K562 (cell line): Measurements from ENCODE around the gene MAGI1. TPM values are rescaled to one million over a fixed set of nuclear protein-coding genes. Genes with fewer than 3 reads are reported as not detected.

ENCODE experiments used
- ATAC-seq: fragments of 200-7000 bp; cut with Tn5 transposase; 3 replicates; pipeline ENCODE4 v1.9.1; 2020; ENCODE audit warnings: moderate library complexity
- BruUV-seq: library from RNA; stranded (reverse); fragments of 400-500 nt; replicated peaks from 2 replicates; lab custom pipeline; 2021; lab: Mats Ljungman, UMichigan
- CTCF ChIA-PET: fragments of 300-600 bp; formaldehyde crosslinking; extraction: SDS; loops from one replicate; lab custom pipeline; 2021; ENCODE audit warnings: low intra/inter-chr PET ratio; lab: Yijun Ruan, JAX
- POLR2A ChIA-PET: fragments of 300-600, 350-650 bp; sonication (Branson Sonifier 250); formaldehyde crosslinking; extraction: SDS; loops from one replicate; lab custom pipeline; 2021; ENCODE audit warnings: antibody characterized with exemption, inconsistent platforms; lab: Yijun Ruan, JAX
- DNase-seq, 4 experiments: peaks; one replicate each; pipeline versions ENCODE4 v3.0.0 to v3.0.0-alpha.2; 2011 to 2018; ENCODE audit warnings: low spot score in 3 of 4, mixed read lengths in 3 of 4; ENCODE audit errors: extremely low read depth in 1 of 4
- FAIRE-seq: peaks from 2 replicates; lab custom pipeline; 2011; peaks lifted over from hg19 to GRCh38; lab: Jason Lieb, UNC
- H2AFZ ChIP-seq: 2 replicates; pipeline ENCODE4 v1.6.0; 2011; ENCODE audit warnings: low read depth, low read length, control low read depth, inconsistent platforms
- H3K27ac ChIP-seq: fragments of 200-600 bp; 3 replicates; pipeline ENCODE4 v1.8.0; 2011; ENCODE audit warnings: low read depth, mild to moderate bottlenecking, control low read depth, inconsistent platforms, low read length, moderate library complexity, mixed read lengths; ENCODE audit errors: extremely low read depth
- H3K27me3 ChIP-seq, 2 experiments: fragments of 300-600 bp in 1 of 2; 2 replicates in 1 of 2; 3 replicates in 1 of 2; pipeline versions ENCODE4 v1.6.0 to v1.8.0; 2011; ENCODE audit warnings: inconsistent platforms in 2 of 2, low read length in 2 of 2, mild to moderate bottlenecking in 1 of 2, mixed read lengths in 1 of 2, moderate library complexity in 1 of 2; ENCODE audit not compliant: control insufficient read depth in 2 of 2, insufficient read depth in 2 of 2
- H3K36me3 ChIP-seq: fragments of 300-600 bp; 3 replicates; pipeline ENCODE4 v1.8.0; 2011; ENCODE audit warnings: mild to moderate bottlenecking, low read length, inconsistent platforms; ENCODE audit not compliant: control insufficient read depth, insufficient read depth
- H3K4me1 ChIP-seq, 2 experiments: fragments of 200-600 bp in 1 of 2; replicated peaks in 1 of 2; 2 replicates in 1 of 2; 3 replicates in 1 of 2; pipeline versions ENCODE4 v1.5.1 to v1.8.0; 2011; ENCODE audit warnings: inconsistent platforms in 2 of 2, low read length in 2 of 2, mild to moderate bottlenecking in 1 of 2, mixed read lengths in 1 of 2, moderate library complexity in 1 of 2; ENCODE audit not compliant: control insufficient read depth in 2 of 2, insufficient read depth in 2 of 2
- H3K4me2 ChIP-seq: 2 replicates; pipeline ENCODE4 v1.6.1; 2011; ENCODE audit warnings: low read length, control low read depth, inconsistent platforms, mixed read lengths; ENCODE audit not compliant: insufficient read depth
- H3K4me3 ChIP-seq: fragments of 200-600 bp; sonication (generic), shearing (Covaris generic); 2 replicates; pipeline ENCODE4 v1.5.1; 2016; ENCODE audit warnings: control low read depth, inconsistent platforms
- H3K79me2 ChIP-seq: fragments of 200-600 bp; 3 replicates; pipeline ENCODE4 v1.8.0; 2011; ENCODE audit warnings: low read length, inconsistent platforms; ENCODE audit not compliant: control insufficient read depth, insufficient read depth
- H3K9ac ChIP-seq, 2 experiments: 2 replicates each; pipeline versions ENCODE4 v1.6.0 to v1.6.1; 2011; ENCODE audit warnings: low read depth in 2 of 2, low read length in 2 of 2, control low read depth in 1 of 2, inconsistent platforms in 1 of 2, mild to moderate bottlenecking in 1 of 2, mixed read lengths in 1 of 2; ENCODE audit not compliant: insufficient read depth in 1 of 2
- H3K9me1 ChIP-seq: one replicate; pipeline ENCODE4 v1.6.0; 2011; ENCODE audit warnings: inconsistent platforms, mild to moderate bottlenecking, low read length, moderate library complexity; ENCODE audit not compliant: control insufficient read depth, insufficient read depth
- H3K9me3 ChIP-seq: replicated peaks from 2 replicates; pipeline ENCODE4 v1.5.1; 2011; ENCODE audit warnings: low read depth, low read length, inconsistent platforms; ENCODE audit not compliant: control insufficient read depth, insufficient read depth
- H4K20me1 ChIP-seq: replicated peaks from 2 replicates; pipeline ENCODE4 v1.6.1; 2011; ENCODE audit warnings: low read length, inconsistent platforms, mixed read lengths; ENCODE audit not compliant: control insufficient read depth, insufficient read depth
- BRF1 ChIP-seq: IDR thresholded peaks from 3 replicates; pipeline ENCODE4 v1.6.1; 2011; ENCODE audit warnings: borderline replicate concordance, mild to moderate bottlenecking; ENCODE audit not compliant: insufficient read length; ENCODE audit errors: extremely low read depth
- ELF1 ChIP-seq: fragments of 200-800 bp; sonication (Bioruptor generic); IDR thresholded peaks from 2 replicates; pipeline ENCODE4 v1.6.1; 2016; ENCODE audit warnings: missing genetic modification characterization, missing compliant biosample characterization
- ESRRA ChIP-seq: fragments of 450-650 bp; IDR thresholded peaks from 2 replicates; pipeline ENCODE4 v1.6.1; 2014; ENCODE audit warnings: low read depth, mild to moderate bottlenecking, moderate library complexity, borderline replicate concordance
- HNRNPH1 ChIP-seq: fragments of 200-400 bp; formaldehyde crosslinking; optimal IDR thresholded peaks from 2 replicates; pipeline ENCODE3; 2017; ENCODE audit warnings: low read depth, mild to moderate bottlenecking, low read length, moderate library complexity
- POLR2AphosphoS5 ChIP-seq: IDR thresholded peaks from 2 replicates; pipeline ENCODE4 v1.6.1; 2011; ENCODE audit warnings: mild to moderate bottlenecking, low read depth, low read length, moderate library complexity; ENCODE audit not compliant: control insufficient read depth, insufficient read depth
- RBBP5 ChIP-seq: fragments of 200-600 bp; sonication (generic); IDR thresholded peaks from 2 replicates; pipeline ENCODE4 v1.6.1; 2012; ENCODE audit warnings: borderline replicate concordance, mild to moderate bottlenecking, low read length, control low read depth, inconsistent platforms; ENCODE audit not compliant: insufficient read depth, poor library complexity, severe bottlenecking
- RBM15 ChIP-seq: fragments of 200-400 bp; formaldehyde crosslinking; IDR thresholded peaks from 2 replicates; pipeline ENCODE4 v1.6.1; 2018; ENCODE audit warnings: mild to moderate bottlenecking, low read length, moderate library complexity; ENCODE audit not compliant: insufficient read depth
- TCFL5 ChIP-seq: fragments of 250-450 bp; sonication (Bioruptor Pico); conservative IDR thresholded peaks from 2 replicates; pipeline ENCODE4 v1.6.1; 2021; ENCODE audit warnings: mild to moderate bottlenecking, moderate library complexity, matching md5 sums
- TOE1 ChIP-seq, 2 experiments: fragments of 450-650 bp in 1 of 2; sonication (generic) in 1 of 2; formaldehyde crosslinking in 1 of 2; IDR thresholded peaks; 2 replicates each; pipeline versions ENCODE4 v1.7.1 to v1.8.0; 2016 to 2022; ENCODE audit warnings: borderline replicate concordance in 2 of 2, mild to moderate bottlenecking in 2 of 2, antibody characterized with exemption in 1 of 2, inconsistent platforms in 1 of 2, low read depth in 1 of 2, missing genetic modification reagents in 1 of 2, moderate library complexity in 1 of 2
- YBX1 ChIP-seq: fragments of 450-650 bp; IDR thresholded peaks from 2 replicates; pipeline ENCODE4 v1.7.1; 2016; ENCODE audit warnings: mild to moderate bottlenecking
- ZNF263 ChIP-seq: sonication (generic); formaldehyde crosslinking; IDR thresholded peaks from 2 replicates; pipeline ENCODE4 v1.8.0; 2022; ENCODE audit warnings: mild to moderate bottlenecking, missing genetic modification reagents, borderline replicate concordance
- ZNF316 ChIP-seq: fragments of 450-650 bp; IDR thresholded peaks from 2 replicates; pipeline ENCODE4 v1.6.1; 2016
- WGBS: fragments of 100-300 bp; shearing (Covaris generic); methylation state at CpG from one replicate; pipeline ENCODE4 v1.1.6; 2016; ENCODE audit warnings: low coverage, mixed read lengths; ENCODE audit not compliant: insufficient coverage; ENCODE audit errors: missing lambda C conversion rate; 5-methylcytosine and 5-hydroxymethylcytosine counted together
- in situ Hi-C: fragments of 300-500 bp; cut with MboI; formaldehyde crosslinking; loops from 4 replicates; pipeline ENCODE4 v1.15.0; 2018; ENCODE audit warnings: inconsistent platforms, mixed read lengths
- intact Hi-C: fragments of 100-400 bp; cut with micrococcal nuclease; formaldehyde crosslinking; loops from 2 replicates; pipeline ENCODE4 v1.14.2; 2022
- polyA plus RNA-seq, 8 experiments: library from polyadenylated mRNA; depleted of rRNA in 4 of 8; stranded (reverse) in 5 of 8; unstranded in 3 of 8; fragments of >200 nt; fragmentation: Nextera tagmentation in 2 of 8; fragmentation: Illumina TruSeq in 1 of 8; extraction: Ambion mirVana in 2 of 8; extraction: Trizol in 1 of 8; gene quantifications; 2 replicates each; pipeline versions ENCODE4 v1.2.1 to v1.2.3, GENCODE V29; 2011 to 2014; ENCODE audit warnings: inconsistent platforms in 1 of 8, missing spikeins in 1 of 8
- total RNA-seq, 7 experiments: library from RNA; depleted of rRNA in 6 of 7; stranded (reverse); fragments of >200 nt in 6 of 7; fragmentation: Illumina TruSeq in 2 of 7; extraction: Trizol in 2 of 7; gene quantifications; 2 replicates each; pipeline versions ENCODE4 v1.2.1 to v1.2.3, GENCODE V29; 2011 to 2021; ENCODE audit warnings: low replicate concordance in 1 of 7
- TF ChIP-seq, protein P1 (sequence below): fragments of 200-800 bp; sonication (Bioruptor generic); IDR thresholded peaks from 2 replicates; pipeline ENCODE4 v1.6.1; 2017; ENCODE audit warnings: missing genetic modification characterization, missing compliant biosample characterization
- TF ChIP-seq, protein P2 (sequence below): fragments of 450-650 bp; IDR thresholded peaks from 2 replicates; pipeline ENCODE4 v1.6.1; 2018; ENCODE audit warnings: mild to moderate bottlenecking, low read depth; ENCODE audit not compliant: partially characterized antibody
- TF ChIP-seq, protein P3 (sequence below): fragments of 450-650 bp; formaldehyde crosslinking; IDR thresholded peaks from 2 replicates; pipeline ENCODE4 v1.4.0; 2020; ENCODE audit warnings: mild to moderate bottlenecking
- TF ChIP-seq, protein P4 (sequence below), 2 experiments: fragments of 450-650 bp; IDR thresholded peaks; 2 replicates each; pipeline ENCODE4 v1.6.1; 2016

The MAGI1 gene
- total and polyA plus RNA-seq, 9 of the 15 experiments (the other 6 are each of a cell fraction or from before 2014, with no cell fraction given) = 7.8 to 59.4 (median 43.2) TPM

DNA sequence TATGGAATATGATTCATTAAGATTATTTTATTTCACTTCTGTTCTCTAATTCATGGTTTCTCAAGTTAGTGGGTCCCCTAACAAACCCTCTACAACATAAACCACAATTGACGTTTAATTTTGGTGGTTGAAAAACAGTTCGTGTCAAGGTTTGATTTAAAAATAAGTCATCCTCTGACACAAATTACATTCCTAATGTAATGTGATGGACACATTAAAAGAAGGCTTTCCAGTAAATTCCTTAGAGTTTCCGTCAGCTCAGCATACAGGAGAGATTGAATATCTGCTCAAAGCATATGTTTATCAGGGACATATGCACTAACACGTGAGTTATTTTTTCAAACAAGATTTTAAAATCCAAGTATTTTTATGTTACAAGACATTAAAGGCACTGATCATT lies 724.4 kb downstream of the MAGI1 start:
- no peak for ATAC-seq
- no peaks in the 10 kb centered on the region for H3K9me3 ChIP-seq
- CTCF ChIA-PET = no interaction called here
- in situ Hi-C loops (no loop called here), intact Hi-C loops (no loop called here)
- no peak for FAIRE-seq
- H3K79me2 ChIP-seq = no peaks in the 10 kb centered on the region
- no peak overlapping the region for H3K4me3 ChIP-seq
- 0% methylated on average over 3 of the region's 4 CpGs for WGBS
- POLR2A ChIA-PET = interaction anchor here (0.5 kb wide), 1 partner anchor 9 kb away, joined by 3 read pairs; no protein-coding TSS in a partner anchor
- no peak overlapping the region for H3K9ac ChIP-seq
- DNase-seq = no peak
- no peaks in the 10 kb centered on the region for H4K20me1 ChIP-seq
- H3K9me1 ChIP-seq = no peaks in the 10 kb centered on the region
- no peak overlapping the region for H3K27ac ChIP-seq
- H3K27me3 ChIP-seq = no peaks in the 10 kb centered on the region
- no peaks in the 10 kb centered on the region for H3K4me1 ChIP-seq
- no peak overlapping the region for H3K4me2 ChIP-seq
- no peaks in the 10 kb centered on the region for H3K36me3 ChIP-seq
- H2AFZ ChIP-seq = no peak overlapping the region
- no TSS peak for BruUV-seq
- TF ChIP-seq POLR2AphosphoS5 = no peak
- TF ChIP-seq, protein P1, sequence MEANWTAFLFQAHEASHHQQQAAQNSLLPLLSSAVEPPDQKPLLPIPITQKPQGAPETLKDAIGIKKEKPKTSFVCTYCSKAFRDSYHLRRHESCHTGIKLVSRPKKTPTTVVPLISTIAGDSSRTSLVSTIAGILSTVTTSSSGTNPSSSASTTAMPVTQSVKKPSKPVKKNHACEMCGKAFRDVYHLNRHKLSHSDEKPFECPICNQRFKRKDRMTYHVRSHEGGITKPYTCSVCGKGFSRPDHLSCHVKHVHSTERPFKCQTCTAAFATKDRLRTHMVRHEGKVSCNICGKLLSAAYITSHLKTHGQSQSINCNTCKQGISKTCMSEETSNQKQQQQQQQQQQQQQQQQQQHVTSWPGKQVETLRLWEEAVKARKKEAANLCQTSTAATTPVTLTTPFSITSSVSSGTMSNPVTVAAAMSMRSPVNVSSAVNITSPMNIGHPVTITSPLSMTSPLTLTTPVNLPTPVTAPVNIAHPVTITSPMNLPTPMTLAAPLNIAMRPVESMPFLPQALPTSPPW (CRISPR knock-in tag) = no peak
- no peak for TF ChIP-seq RBBP5
- TF ChIP-seq ZNF263 (CRISPR knock-in tag) = no peak
- TF ChIP-seq TOE1 (IDR thresholded peaks at IDR 0.05; ENCODE audit: borderline replicate concordance) = no peak
- no peak for TF ChIP-seq TOE1 (CRISPR knock-in tag; IDR thresholded peaks at IDR 0.05; ENCODE audit: borderline replicate concordance, low read depth)
- TF ChIP-seq BRF1 = no peak
- TF ChIP-seq RBM15 = no peak
- TF ChIP-seq, protein P2, sequence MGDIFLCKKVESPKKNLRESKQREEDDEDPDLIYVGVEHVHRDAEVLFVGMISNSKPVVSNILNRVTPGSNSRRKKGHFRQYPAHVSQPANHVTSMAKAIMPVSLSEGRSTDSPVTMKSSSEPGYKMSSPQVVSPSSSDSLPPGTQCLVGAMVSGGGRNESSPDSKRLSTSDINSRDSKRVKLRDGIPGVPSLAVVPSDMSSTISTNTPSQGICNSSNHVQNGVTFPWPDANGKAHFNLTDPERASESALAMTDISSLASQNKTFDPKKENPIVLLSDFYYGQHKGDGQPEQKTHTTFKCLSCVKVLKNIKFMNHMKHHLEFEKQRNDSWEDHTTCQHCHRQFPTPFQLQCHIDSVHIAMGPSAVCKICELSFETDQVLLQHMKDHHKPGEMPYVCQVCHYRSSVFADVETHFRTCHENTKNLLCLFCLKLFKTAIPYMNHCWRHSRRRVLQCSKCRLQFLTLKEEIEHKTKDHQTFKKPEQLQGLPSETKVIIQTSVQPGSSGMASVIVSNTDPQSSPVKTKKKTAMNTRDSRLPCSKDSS = no peak
- TF ChIP-seq, protein P3, sequence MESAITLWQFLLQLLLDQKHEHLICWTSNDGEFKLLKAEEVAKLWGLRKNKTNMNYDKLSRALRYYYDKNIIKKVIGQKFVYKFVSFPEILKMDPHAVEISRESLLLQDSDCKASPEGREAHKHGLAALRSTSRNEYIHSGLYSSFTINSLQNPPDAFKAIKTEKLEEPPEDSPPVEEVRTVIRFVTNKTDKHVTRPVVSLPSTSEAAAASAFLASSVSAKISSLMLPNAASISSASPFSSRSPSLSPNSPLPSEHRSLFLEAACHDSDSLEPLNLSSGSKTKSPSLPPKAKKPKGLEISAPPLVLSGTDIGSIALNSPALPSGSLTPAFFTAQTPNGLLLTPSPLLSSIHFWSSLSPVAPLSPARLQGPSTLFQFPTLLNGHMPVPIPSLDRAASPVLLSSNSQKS (CRISPR knock-in tag) = no peak
- no peak for TF ChIP-seq HNRNPH1
- TF ChIP-seq, protein P4, sequence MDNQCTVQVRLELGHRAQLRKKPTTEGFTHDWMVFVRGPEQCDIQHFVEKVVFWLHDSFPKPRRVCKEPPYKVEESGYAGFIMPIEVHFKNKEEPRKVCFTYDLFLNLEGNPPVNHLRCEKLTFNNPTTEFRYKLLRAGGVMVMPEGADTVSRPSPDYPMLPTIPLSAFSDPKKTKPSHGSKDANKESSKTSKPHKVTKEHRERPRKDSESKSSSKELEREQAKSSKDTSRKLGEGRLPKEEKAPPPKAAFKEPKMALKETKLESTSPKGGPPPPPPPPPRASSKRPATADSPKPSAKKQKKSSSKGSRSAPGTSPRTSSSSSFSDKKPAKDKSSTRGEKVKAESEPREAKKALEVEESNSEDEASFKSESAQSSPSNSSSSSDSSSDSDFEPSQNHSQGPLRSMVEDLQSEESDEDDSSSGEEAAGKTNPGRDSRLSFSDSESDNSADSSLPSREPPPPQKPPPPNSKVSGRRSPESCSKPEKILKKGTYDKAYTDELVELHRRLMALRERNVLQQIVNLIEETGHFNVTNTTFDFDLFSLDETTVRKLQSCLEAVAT (IDR thresholded peaks at IDR 0.05) = no peak
- TF ChIP-seq TCFL5 (CRISPR knock-in tag) = no peak
- no peak for TF ChIP-seq ELF1 (tag)
- no peak for TF ChIP-seq ESRRA
- no peak for TF ChIP-seq ZNF316
- TF ChIP-seq YBX1 = no peak
